ENCODE data around the gene SDK1. TPM values are rescaled to one million over a fixed set of nuclear protein-coding genes. Genes with fewer than 3 reads are reported as not detected.

Gene SDK1
- total and polyA plus RNA-seq, 2 experiments from 2014 or later: 2.1 to 10.0 TPM

DNA sequence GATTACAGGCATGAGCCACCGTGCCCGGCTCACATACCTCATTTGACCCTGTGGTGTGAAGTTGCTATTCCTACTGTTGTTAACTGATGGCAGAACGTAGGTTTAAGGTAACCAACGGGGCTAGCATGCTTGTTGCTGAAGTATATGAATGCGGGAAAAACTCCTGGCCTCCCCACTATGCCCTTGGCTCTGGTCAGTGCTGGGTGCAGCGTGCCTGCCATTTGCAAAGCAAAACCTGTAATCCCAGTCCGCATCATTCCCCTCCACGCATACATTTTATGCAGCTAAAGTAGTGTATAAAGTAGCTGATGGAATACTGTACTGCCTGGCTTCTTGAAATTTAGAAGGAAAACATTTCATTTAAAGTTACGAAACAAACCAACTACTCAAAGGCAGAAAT, 273.3 kb downstream of the SDK1 start:
- no peak for TF ChIP-seq EZH2 (IDR thresholded peaks at IDR 0.05; ENCODE audit: low read depth, unreplicated experiment)
- TF ChIP-seq, protein P1, sequence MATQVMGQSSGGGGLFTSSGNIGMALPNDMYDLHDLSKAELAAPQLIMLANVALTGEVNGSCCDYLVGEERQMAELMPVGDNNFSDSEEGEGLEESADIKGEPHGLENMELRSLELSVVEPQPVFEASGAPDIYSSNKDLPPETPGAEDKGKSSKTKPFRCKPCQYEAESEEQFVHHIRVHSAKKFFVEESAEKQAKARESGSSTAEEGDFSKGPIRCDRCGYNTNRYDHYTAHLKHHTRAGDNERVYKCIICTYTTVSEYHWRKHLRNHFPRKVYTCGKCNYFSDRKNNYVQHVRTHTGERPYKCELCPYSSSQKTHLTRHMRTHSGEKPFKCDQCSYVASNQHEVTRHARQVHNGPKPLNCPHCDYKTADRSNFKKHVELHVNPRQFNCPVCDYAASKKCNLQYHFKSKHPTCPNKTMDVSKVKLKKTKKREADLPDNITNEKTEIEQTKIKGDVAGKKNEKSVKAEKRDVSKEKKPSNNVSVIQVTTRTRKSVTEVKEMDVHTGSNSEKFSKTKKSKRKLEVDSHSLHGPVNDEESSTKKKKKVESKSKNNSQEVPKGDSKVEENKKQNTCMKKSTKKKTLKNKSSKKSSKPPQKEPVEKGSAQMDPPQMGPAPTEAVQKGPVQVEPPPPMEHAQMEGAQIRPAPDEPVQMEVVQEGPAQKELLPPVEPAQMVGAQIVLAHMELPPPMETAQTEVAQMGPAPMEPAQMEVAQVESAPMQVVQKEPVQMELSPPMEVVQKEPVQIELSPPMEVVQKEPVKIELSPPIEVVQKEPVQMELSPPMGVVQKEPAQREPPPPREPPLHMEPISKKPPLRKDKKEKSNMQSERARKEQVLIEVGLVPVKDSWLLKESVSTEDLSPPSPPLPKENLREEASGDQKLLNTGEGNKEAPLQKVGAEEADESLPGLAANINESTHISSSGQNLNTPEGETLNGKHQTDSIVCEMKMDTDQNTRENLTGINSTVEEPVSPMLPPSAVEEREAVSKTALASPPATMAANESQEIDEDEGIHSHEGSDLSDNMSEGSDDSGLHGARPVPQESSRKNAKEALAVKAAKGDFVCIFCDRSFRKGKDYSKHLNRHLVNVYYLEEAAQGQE (IDR thresholded peaks at IDR 0.05; ENCODE audit: unreplicated experiment): no peak
- TF ChIP-seq, protein P2, sequence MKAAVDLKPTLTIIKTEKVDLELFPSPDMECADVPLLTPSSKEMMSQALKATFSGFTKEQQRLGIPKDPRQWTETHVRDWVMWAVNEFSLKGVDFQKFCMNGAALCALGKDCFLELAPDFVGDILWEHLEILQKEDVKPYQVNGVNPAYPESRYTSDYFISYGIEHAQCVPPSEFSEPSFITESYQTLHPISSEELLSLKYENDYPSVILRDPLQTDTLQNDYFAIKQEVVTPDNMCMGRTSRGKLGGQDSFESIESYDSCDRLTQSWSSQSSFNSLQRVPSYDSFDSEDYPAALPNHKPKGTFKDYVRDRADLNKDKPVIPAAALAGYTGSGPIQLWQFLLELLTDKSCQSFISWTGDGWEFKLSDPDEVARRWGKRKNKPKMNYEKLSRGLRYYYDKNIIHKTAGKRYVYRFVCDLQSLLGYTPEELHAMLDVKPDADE (IDR thresholded peaks at IDR 0.05): no peak
- no peaks in the 10 kb centered on the region for H3K79me2 ChIP-seq (replicated peaks; ENCODE audit: insufficient read depth)
- no peaks in the 10 kb centered on the region for H3F3A ChIP-seq (replicated peaks; ENCODE audit: low read depth)
- ATAC-seq: no peak
- DNase-seq (ENCODE audit: low spot score): no peak
- no peak overlapping the region for H2AFZ ChIP-seq
- H3K4me1 Mint-ChIP-seq: peaks cover 16% of the 10 kb centered on the region
- peaks cover 14% of the 10 kb centered on the region for H3K4me1 ChIP-seq (ENCODE audit: insufficient read depth)
- H3K27me3 Mint-ChIP-seq (ENCODE audit: insufficient read depth, low read depth, poor library complexity): peaks cover 4% of the 10 kb centered on the region
- H3K4me3 ChIP-seq: no peak overlapping the region
- H3K27ac Mint-ChIP-seq: no peak overlapping the region
- no peaks in the 10 kb centered on the region for H3K9me2 ChIP-seq (ENCODE audit: insufficient read depth)
- no peak overlapping the region for H3K4me2 ChIP-seq
- no peak overlapping the region for H3K27ac ChIP-seq (ENCODE audit: low read depth)
- no peaks in the 10 kb centered on the region for H3K27me3 ChIP-seq (ENCODE audit: insufficient read depth)
- H3K36me3 Mint-ChIP-seq (ENCODE audit: low read depth): peaks cover 22% of the 10 kb centered on the region
- no peaks in the 10 kb centered on the region for H4K20me1 ChIP-seq (replicated peaks; ENCODE audit: insufficient read depth)
- H3K4me3 Mint-ChIP-seq: no peak overlapping the region
- H3K9me3 Mint-ChIP-seq: peaks cover 27% of the 10 kb centered on the region
- H3K36me3 ChIP-seq (ENCODE audit: insufficient read depth): peaks cover 6% of the 10 kb centered on the region; the same call in 1 of the 2 replicates

DNA sequence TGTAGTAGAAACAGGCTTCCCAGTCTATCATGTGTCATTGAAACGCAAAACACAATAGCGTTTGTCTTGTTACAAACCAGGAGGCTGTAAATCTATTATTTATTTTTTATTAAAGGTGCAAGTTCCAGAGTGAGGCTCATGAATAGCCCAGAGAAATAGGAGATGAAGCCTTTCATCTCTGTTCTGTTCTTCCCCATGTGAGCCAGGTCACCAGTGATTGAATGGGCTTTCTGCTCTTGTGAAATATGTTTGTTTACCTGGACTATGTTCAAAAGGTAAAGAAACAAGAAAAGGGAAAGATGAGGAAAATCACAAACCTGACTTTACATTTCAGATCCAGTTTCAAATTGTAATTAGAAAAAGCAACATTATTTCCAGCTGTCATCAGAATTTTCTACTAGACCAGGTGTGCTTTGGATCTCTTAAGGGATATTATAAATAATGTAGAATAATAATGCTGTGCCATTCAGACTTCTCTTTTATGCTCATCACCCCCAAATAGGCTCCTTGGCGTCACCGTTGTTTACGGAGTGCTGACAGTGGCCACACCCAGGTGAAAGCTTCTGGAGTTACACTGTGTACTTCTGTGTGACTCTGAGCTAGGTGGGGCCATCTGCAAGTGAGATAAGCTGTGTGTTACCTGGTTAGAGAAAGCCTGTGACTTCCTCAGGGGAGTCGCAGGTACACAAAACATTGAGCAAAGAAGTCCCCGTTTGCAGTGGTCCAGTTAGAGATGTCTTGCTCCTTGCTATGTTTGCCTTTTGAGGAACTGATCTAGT, 274.9 kb downstream of the SDK1 start:
- DNase-seq (ENCODE audit: low spot score) (no peak), ATAC-seq (no peak)
- H3K27me3 Mint-ChIP-seq (ENCODE audit: insufficient read depth, low read depth, poor library complexity): peaks cover 4% of the 10 kb centered on the region
- no peak overlapping the region for H3K4me3 ChIP-seq
- no peaks in the 10 kb centered on the region for H3K9me2 ChIP-seq (ENCODE audit: insufficient read depth)
- H3K4me1 ChIP-seq (ENCODE audit: insufficient read depth): peaks cover 14% of the 10 kb centered on the region
- H2AFZ ChIP-seq: no peak overlapping the region
- peaks cover 6% of the 10 kb centered on the region; the same call in 1 of the 2 replicates for H3K36me3 ChIP-seq (ENCODE audit: insufficient read depth)
- H3K36me3 Mint-ChIP-seq (ENCODE audit: low read depth): peaks cover 32% of the 10 kb centered on the region
- no peaks in the 10 kb centered on the region for H3K27me3 ChIP-seq (ENCODE audit: insufficient read depth)
- H3K79me2 ChIP-seq (replicated peaks; ENCODE audit: insufficient read depth): no peaks in the 10 kb centered on the region
- H3K27ac ChIP-seq (ENCODE audit: low read depth): no peak overlapping the region
- no peak overlapping the region for H3K4me3 Mint-ChIP-seq
- no peak overlapping the region for H3K27ac Mint-ChIP-seq
- no peaks in the 10 kb centered on the region for H4K20me1 ChIP-seq (replicated peaks; ENCODE audit: insufficient read depth)
- H3F3A ChIP-seq (replicated peaks; ENCODE audit: low read depth): no peaks in the 10 kb centered on the region
- peaks cover 39% of the 10 kb centered on the region for H3K9me3 Mint-ChIP-seq
- H3K4me2 ChIP-seq: no peak overlapping the region
- H3K4me1 Mint-ChIP-seq: peaks cover 16% of the 10 kb centered on the region
- TF ChIP-seq, protein P1 (IDR thresholded peaks at IDR 0.05; ENCODE audit: unreplicated experiment): no peak
- TF ChIP-seq NANOG (IDR thresholded peaks at IDR 0.05; ENCODE audit: borderline replicate concordance) (no peak), JUNB (IDR thresholded peaks at IDR 0.05; ENCODE audit: unreplicated experiment) (no peak), STAT1 (IDR thresholded peaks at IDR 0.05; ENCODE audit: unreplicated experiment) (no peak), ZNF114 (CRISPR knock-in tag; IDR thresholded peaks at IDR 0.05) (no peak)

Data from GM23338 (cell line).